SK-N-SH (cell line): ENCODE data around the gene RGS4. TPM values are rescaled to one million over a fixed set of nuclear protein-coding genes. Genes with fewer than 3 reads are reported as not detected.

ENCODE experiments used
- CTCF ChIA-PET: fragments of 300-600, 350-600 bp; formaldehyde crosslinking; extraction: SDS; loops from one replicate; lab custom pipeline; 2021; lab: Yijun Ruan, JAX
- POLR2A ChIA-PET: fragments of 350-600 bp; sonication (Branson Sonifier 250); formaldehyde crosslinking; extraction: SDS; loops from one replicate; lab custom pipeline; 2020; ENCODE audit warnings: antibody characterized with exemption, inconsistent platforms; lab: Yijun Ruan, JAX
- DNase-seq: peaks from one replicate; pipeline ENCODE4 v3.0.0; 2012
- H2AFZ ChIP-seq: fragments of 200-600 bp; sonication (generic); 2 replicates; pipeline ENCODE4 v1.8.1; 2016; ENCODE audit warnings: antibody characterized with exemption, mild to moderate bottlenecking, low read depth
- H3F3A ChIP-seq: fragments of 200-600 bp; sonication (generic); replicated peaks from 2 replicates; pipeline ENCODE3; 2016; ENCODE audit warnings: antibody characterized with exemption, mild to moderate bottlenecking; ENCODE audit not compliant: insufficient read depth
- H3K27ac ChIP-seq, 2 experiments: fragments of 200-500 bp in 1 of 2; fragments of 200-600 bp in 1 of 2; sonication (Bioruptor generic) in 1 of 2; sonication (generic), shearing (Covaris generic) in 1 of 2; 2 replicates each; pipeline versions ENCODE4 v1.5.1 to v1.6.1; 2014 to 2016; ENCODE audit warnings: low read depth in 2 of 2, inconsistent platforms in 1 of 2, low read length in 1 of 2, mild to moderate bottlenecking in 1 of 2, mixed read lengths in 1 of 2
- H3K27me3 ChIP-seq: fragments of 200-600 bp; sonication (generic), shearing (Covaris generic); 2 replicates; pipeline ENCODE4 v1.6.1; 2016; ENCODE audit warnings: mixed run types; ENCODE audit not compliant: insufficient read depth
- H3K36me3 ChIP-seq, 2 experiments: fragments of 200-500 bp in 1 of 2; fragments of 200-600 bp in 1 of 2; sonication (Bioruptor generic) in 1 of 2; sonication (generic) in 1 of 2; replicated peaks in 1 of 2; 2 replicates each; pipeline versions ENCODE3 to v1.5.1; 2014 to 2016; ENCODE audit warnings: low read length in 1 of 2, mild to moderate bottlenecking in 1 of 2; ENCODE audit not compliant: insufficient read depth in 2 of 2, control insufficient read depth in 1 of 2
- H3K4me1 ChIP-seq, 2 experiments: fragments of 200-500 bp in 1 of 2; fragments of 200-600 bp in 1 of 2; sonication (Bioruptor generic) in 1 of 2; sonication (generic), shearing (Covaris generic) in 1 of 2; 2 replicates each; pipeline versions ENCODE4 v1.5.1 to v1.6.1; 2014 to 2016; ENCODE audit warnings: low read depth in 1 of 2, low read length in 1 of 2, mixed run types in 1 of 2; ENCODE audit not compliant: insufficient read depth in 2 of 2, control insufficient read depth in 1 of 2
- H3K4me2 ChIP-seq: fragments of 200-600 bp; sonication (generic), shearing (Covaris generic); 2 replicates; pipeline ENCODE4 v1.6.1; 2017; ENCODE audit warnings: mixed run types
- H3K4me3 ChIP-seq, 2 experiments: fragments of 200-500 bp in 1 of 2; fragments of 200-600 bp in 1 of 2; sonication (Bioruptor generic) in 1 of 2; sonication (generic), shearing (Covaris generic) in 1 of 2; 2 replicates each; pipeline versions ENCODE4 v1.5.1 to v1.8.1; 2014 to 2016; ENCODE audit warnings: low read depth in 2 of 2, inconsistent platforms in 1 of 2, low read length in 1 of 2, mild to moderate bottlenecking in 1 of 2, mixed read lengths in 1 of 2, moderate library complexity in 1 of 2
- H3K79me2 ChIP-seq: fragments of 200-600 bp; sonication (generic); 2 replicates; pipeline ENCODE4 v1.8.1; 2017; ENCODE audit warnings: mild to moderate bottlenecking; ENCODE audit not compliant: insufficient read depth
- H3K9ac ChIP-seq: fragments of 200-600 bp; sonication (generic); 2 replicates; pipeline ENCODE4 v1.6.1; 2017; ENCODE audit warnings: mixed run types
- H3K9me2 ChIP-seq: fragments of 200-600 bp; sonication (generic); 2 replicates; pipeline ENCODE4 v1.6.1; 2017; ENCODE audit warnings: mixed run types
- H3K9me3 ChIP-seq: fragments of 200-600 bp; sonication (generic); 2 replicates; pipeline ENCODE4 v1.6.1; 2017; ENCODE audit warnings: mixed run types, mild to moderate bottlenecking, moderate library complexity
- H4K20me1 ChIP-seq: fragments of 200-600 bp; sonication (generic); 2 replicates; pipeline ENCODE4 v1.6.1; 2017; ENCODE audit warnings: mild to moderate bottlenecking, mixed run types; ENCODE audit not compliant: insufficient read depth
- ELF1 ChIP-seq: IDR thresholded peaks from 2 replicates; pipeline ENCODE4 v1.4.0; 2012
- EP300 ChIP-seq, 2 experiments: IDR thresholded peaks; 2 replicates each; pipeline versions ENCODE4 v1.4.0 to v1.6.1; 2012; ENCODE audit warnings: borderline replicate concordance in 1 of 2, low read depth in 1 of 2, low read length in 1 of 2
- EZH2phosphoT487 ChIP-seq: fragments of 200-600 bp; sonication (generic); IDR thresholded peaks from 2 replicates; pipeline ENCODE4 v1.6.1; 2017; ENCODE audit warnings: low read depth, mixed run types, mild to moderate bottlenecking, antibody characterized with exemption, moderate library complexity, borderline replicate concordance
- FOSL2 ChIP-seq: IDR thresholded peaks from 2 replicates; pipeline ENCODE4 v1.4.0; 2012; ENCODE audit warnings: low read depth, mild to moderate bottlenecking, moderate library complexity, borderline replicate concordance
- FOXM1 ChIP-seq: IDR thresholded peaks from 2 replicates; pipeline ENCODE4 v1.4.0; 2012; ENCODE audit warnings: low read depth, mild to moderate bottlenecking
- MEF2A ChIP-seq: IDR thresholded peaks from 2 replicates; pipeline ENCODE4 v1.4.0; 2012; ENCODE audit warnings: low read depth, borderline replicate concordance
- MXI1 ChIP-seq: IDR thresholded peaks from 2 replicates; pipeline ENCODE4 v1.6.1; 2012; ENCODE audit warnings: mild to moderate bottlenecking, low read depth, low read length, improper control_type of control experiment
- NFIC ChIP-seq: IDR thresholded peaks from 2 replicates; pipeline ENCODE4 v1.4.0; 2012; ENCODE audit warnings: borderline replicate concordance
- POLR2AphosphoS5 ChIP-seq: IDR thresholded peaks from 2 replicates; pipeline ENCODE4 v1.6.1; 2012; ENCODE audit warnings: low read depth, low read length
- RAD21 ChIP-seq: IDR thresholded peaks from 2 replicates; pipeline ENCODE4 v1.6.1; 2012; ENCODE audit warnings: mild to moderate bottlenecking, low read length
- RCOR1 ChIP-seq: fragments of 150-350 bp; IDR thresholded peaks from 2 replicates; pipeline ENCODE4 v1.6.1; 2017; ENCODE audit warnings: antibody characterized with exemption, low read length
- REST ChIP-seq: IDR thresholded peaks from 2 replicates; pipeline ENCODE4 v1.6.1; 2012; ENCODE audit warnings: mild to moderate bottlenecking, low read depth, low read length, moderate library complexity
- RFX5 ChIP-seq: IDR thresholded peaks from 2 replicates; pipeline ENCODE4 v1.6.1; 2012; ENCODE audit warnings: mild to moderate bottlenecking, improper control_type of control experiment, low read length
- YY1 ChIP-seq: IDR thresholded peaks from 2 replicates; pipeline ENCODE4 v1.4.0; 2012; ENCODE audit warnings: low read depth, mild to moderate bottlenecking
- WGBS: methylation state at CpG from one replicate; pipeline ENCODE4 v1.1.6; 2017; ENCODE audit warnings: low lambda C conversion rate; 5-methylcytosine and 5-hydroxymethylcytosine counted together
- polyA plus RNA-seq, 3 experiments: library from polyadenylated mRNA; depleted of rRNA; stranded (reverse); fragments of >200 nt; gene quantifications; 2 replicates each; pipeline ENCODE4 v1.2.3, GENCODE V29; 2012
- TF ChIP-seq, protein P1 (sequence below): IDR thresholded peaks from 2 replicates; pipeline ENCODE4 v1.4.0; 2012; ENCODE audit warnings: low read depth, borderline replicate concordance
- TF ChIP-seq, protein P2 (sequence below): IDR thresholded peaks from 2 replicates; pipeline ENCODE4 v1.4.0; 2012; ENCODE audit warnings: low read depth
- TF ChIP-seq, protein P3 (sequence below): fragments of 150-350 bp; IDR thresholded peaks from 2 replicates; pipeline ENCODE4 v1.6.1; 2017; ENCODE audit warnings: antibody characterized with exemption, low read length, low read depth, borderline replicate concordance

RGS4 gene
- polyA plus RNA-seq, 1 of the 3 experiments (the other 2 are of a cell fraction), result 124 TPM

DNA sequence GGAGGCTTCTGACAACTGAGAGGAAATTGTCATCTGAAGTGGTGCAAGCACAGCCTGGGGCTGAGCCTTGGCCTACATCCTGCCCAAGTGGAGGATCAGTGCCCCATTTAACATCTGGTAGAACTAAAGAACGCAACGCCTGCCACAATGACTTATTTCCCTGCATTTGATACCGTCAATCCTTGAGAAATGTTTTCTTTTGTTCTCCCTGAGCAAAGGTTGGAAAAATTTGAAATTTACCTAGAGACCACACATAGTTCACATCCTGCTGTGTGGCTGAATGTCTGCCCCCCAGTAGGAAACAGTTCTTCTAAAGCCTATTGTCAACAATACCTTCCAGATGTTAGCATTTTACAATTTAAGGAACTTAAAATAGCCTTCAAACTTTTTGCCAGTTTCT is 5.6 kb upstream of the RGS4 start:
- H3K4me2 ChIP-seq, result no peak overlapping the region
- no peak overlapping the region for H3K9ac ChIP-seq
- no peak overlapping the region for H3K4me3 ChIP-seq
- 59% methylated on average over 3 of the region's 3 CpGs for WGBS
- CTCF ChIA-PET, result no interaction called here
- TF ChIP-seq ELF1, result no peak
- TF ChIP-seq FOXM1, result no peak
- no peak for TF ChIP-seq POLR2AphosphoS5
- TF ChIP-seq RCOR1, result no peak
- TF ChIP-seq FOSL2, result no peak
- no peak for TF ChIP-seq RAD21
- no peak for TF ChIP-seq MXI1
- no peak for TF ChIP-seq EP300 (IDR thresholded peaks at IDR 0.05; ENCODE audit: borderline replicate concordance in 1 of 2, low read depth in 1 of 2, low read length in 1 of 2)
- TF ChIP-seq RFX5, result no peak
- no peak for TF ChIP-seq EZH2phosphoT487
- TF ChIP-seq, protein P1, sequence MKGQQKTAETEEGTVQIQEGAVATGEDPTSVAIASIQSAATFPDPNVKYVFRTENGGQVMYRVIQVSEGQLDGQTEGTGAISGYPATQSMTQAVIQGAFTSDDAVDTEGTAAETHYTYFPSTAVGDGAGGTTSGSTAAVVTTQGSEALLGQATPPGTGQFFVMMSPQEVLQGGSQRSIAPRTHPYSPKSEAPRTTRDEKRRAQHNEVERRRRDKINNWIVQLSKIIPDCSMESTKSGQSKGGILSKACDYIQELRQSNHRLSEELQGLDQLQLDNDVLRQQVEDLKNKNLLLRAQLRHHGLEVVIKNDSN, result no peak
- TF ChIP-seq, protein P2, sequence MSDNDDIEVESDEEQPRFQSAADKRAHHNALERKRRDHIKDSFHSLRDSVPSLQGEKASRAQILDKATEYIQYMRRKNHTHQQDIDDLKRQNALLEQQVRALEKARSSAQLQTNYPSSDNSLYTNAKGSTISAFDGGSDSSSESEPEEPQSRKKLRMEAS, result no peak
- TF ChIP-seq REST, result no peak
- no peak for TF ChIP-seq YY1
- no peak for TF ChIP-seq NFIC
- TF ChIP-seq, protein P3, sequence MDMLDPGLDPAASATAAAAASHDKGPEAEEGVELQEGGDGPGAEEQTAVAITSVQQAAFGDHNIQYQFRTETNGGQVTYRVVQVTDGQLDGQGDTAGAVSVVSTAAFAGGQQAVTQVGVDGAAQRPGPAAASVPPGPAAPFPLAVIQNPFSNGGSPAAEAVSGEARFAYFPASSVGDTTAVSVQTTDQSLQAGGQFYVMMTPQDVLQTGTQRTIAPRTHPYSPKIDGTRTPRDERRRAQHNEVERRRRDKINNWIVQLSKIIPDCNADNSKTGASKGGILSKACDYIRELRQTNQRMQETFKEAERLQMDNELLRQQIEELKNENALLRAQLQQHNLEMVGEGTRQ, result no peak
- no peak for TF ChIP-seq MEF2A
- TF ChIP-seq, all 33 proteins: peak for 0
- no peaks in the 10 kb centered on the region for H4K20me1 ChIP-seq
- H3F3A ChIP-seq, result no peaks in the 10 kb centered on the region
- no peak for DNase-seq
- H3K79me2 ChIP-seq, result peaks cover 7% of the 10 kb centered on the region; the same call in 1 of the 2 replicates
- no peak overlapping the region for H3K27ac ChIP-seq
- no peaks in the 10 kb centered on the region for H3K9me3 ChIP-seq
- no peak overlapping the region for H2AFZ ChIP-seq
- H3K9me2 ChIP-seq, result no peaks in the 10 kb centered on the region
- no peaks in the 10 kb centered on the region for H3K36me3 ChIP-seq
- H3K27me3 ChIP-seq, result no peaks in the 10 kb centered on the region
- POLR2A ChIA-PET, result no interaction called here
- H3K4me1 ChIP-seq, result peaks cover 7 to 8% of the 10 kb centered on the region in 2 experiments; a peak in 3 of 4 replicates
